GM23248 (cell line): ENCODE measurements around the gene CCDC146.

Experiments
- EZH2 ChIP-seq: fragments of 200-600 bp; sonication (generic); IDR thresholded peaks from 2 replicates; pipeline ENCODE4 v1.6.1; 2018; ENCODE audit warnings: antibody characterized with exemption, mild to moderate bottlenecking; ENCODE audit not compliant: insufficient read depth, poor library complexity, severe bottlenecking
- EZH2phosphoT487 ChIP-seq: fragments of 200-600 bp; sonication (generic); IDR thresholded peaks from 2 replicates; pipeline ENCODE4 v1.6.1; 2018; ENCODE audit warnings: antibody characterized with exemption, moderate library complexity, mild to moderate bottlenecking, low read depth; ENCODE audit not compliant: insufficient read depth

- TF ChIP-seq EZH2: no peak
- TF ChIP-seq EZH2phosphoT487: no peak
Observed at GRCh38 chr7:77293046-77293445, 170.6 kb downstream of the CCDC146 start.
